Liver (tissue), 9 donors: ENCODE measurements around the gene YIPF1. TPM values are rescaled to one million over a fixed set of nuclear protein-coding genes. Genes with fewer than 3 reads are reported as not detected.

Experiments
- DNase-seq: peaks from one replicate; pipeline ENCODE4 v3.0.0-alpha.2; 2017; ENCODE audit warnings: low spot score
- H3K27ac ChIP-seq, 2 donors: one replicate each; pipeline ENCODE4 v1.7.0; 2013; ENCODE audit warnings: inconsistent platforms in 2 of 2, low read length in 2 of 2, control low read depth in 1 of 2, low read depth in 1 of 2, mild to moderate bottlenecking in 1 of 2
- H3K27me3 ChIP-seq, 4 donors: one replicate each; pipeline versions ENCODE4 v1.6.1 to v1.7.0; 2013; ENCODE audit warnings: low read length in 3 of 4, inconsistent platforms in 1 of 4, mild to moderate bottlenecking in 1 of 4, moderate library complexity in 1 of 4; ENCODE audit not compliant: control insufficient read depth in 4 of 4, insufficient read depth in 4 of 4
- H3K36me3 ChIP-seq, 4 donors: one replicate each; pipeline versions ENCODE4 v1.6.1 to v1.7.0; 2013; ENCODE audit warnings: low read length in 3 of 4, mild to moderate bottlenecking in 3 of 4, low read depth in 1 of 4, moderate library complexity in 1 of 4; ENCODE audit not compliant: control insufficient read depth in 4 of 4, insufficient read depth in 3 of 4
- H3K4me1 ChIP-seq, 4 donors: one replicate each; pipeline versions ENCODE4 v1.6.1 to v1.7.0; 2013; ENCODE audit warnings: low read length in 3 of 4, mild to moderate bottlenecking in 3 of 4, moderate library complexity in 1 of 4; ENCODE audit not compliant: control insufficient read depth in 4 of 4, insufficient read depth in 4 of 4
- H3K4me3 ChIP-seq, 3 donors: one replicate each; pipeline versions ENCODE4 v1.6.1 to v1.7.0; 2013; ENCODE audit warnings: low read length in 3 of 3, control low read depth in 1 of 3, low read depth in 1 of 3, mild to moderate bottlenecking in 1 of 3
- H3K9ac ChIP-seq, 2 donors: one replicate each; pipeline ENCODE4 v1.7.0; 2013; ENCODE audit warnings: low read length in 2 of 2, mild to moderate bottlenecking in 2 of 2, moderate library complexity in 2 of 2, control low read depth in 1 of 2, low read depth in 1 of 2
- H3K9me3 ChIP-seq, 4 donors: one replicate each; pipeline versions ENCODE4 v1.6.1 to v1.7.0; 2013; ENCODE audit warnings: low read length in 3 of 4; ENCODE audit not compliant: control insufficient read depth in 4 of 4
- ATF3 ChIP-seq: IDR thresholded peaks from 2 replicates; pipeline ENCODE4 v1.6.1; 2016; ENCODE audit warnings: antibody characterized with exemption
- FOXA1 ChIP-seq: IDR thresholded peaks from 2 replicates; pipeline ENCODE4 v1.6.1; 2016; ENCODE audit warnings: antibody characterized with exemption
- FOXA2 ChIP-seq: IDR thresholded peaks from 2 replicates; pipeline ENCODE4 v1.6.1; 2016; ENCODE audit warnings: antibody characterized with exemption
- GABPA ChIP-seq, 2 donors: IDR thresholded peaks in 1 of 2; conservative IDR thresholded peaks in 1 of 2; 2 replicates each; pipeline ENCODE4 v1.6.1; 2016; ENCODE audit warnings: antibody characterized with exemption in 2 of 2, mild to moderate bottlenecking in 1 of 2, moderate library complexity in 1 of 2
- HNF4G ChIP-seq: IDR thresholded peaks from 2 replicates; pipeline ENCODE4 v1.6.1; 2016; ENCODE audit warnings: antibody characterized with exemption
- JUND ChIP-seq, 2 donors: IDR thresholded peaks; 2 replicates each; pipeline ENCODE4 v1.6.1; 2016; ENCODE audit warnings: antibody characterized with exemption in 2 of 2
- MAX ChIP-seq: IDR thresholded peaks from 2 replicates; pipeline ENCODE4 v1.6.1; 2016; ENCODE audit warnings: antibody characterized with exemption
- NR2F2 ChIP-seq: IDR thresholded peaks from 2 replicates; pipeline ENCODE4 v1.6.1; 2016; ENCODE audit warnings: antibody characterized with exemption
- REST ChIP-seq: IDR thresholded peaks from 2 replicates; pipeline ENCODE4 v1.6.1; 2016; ENCODE audit warnings: antibody characterized with exemption, mild to moderate bottlenecking
- RXRA ChIP-seq, 2 donors: IDR thresholded peaks; 2 replicates each; pipeline ENCODE4 v1.6.1; 2017 to 2018; ENCODE audit warnings: antibody characterized with exemption in 2 of 2, mild to moderate bottlenecking in 1 of 2
- SP1 ChIP-seq: IDR thresholded peaks from 2 replicates; pipeline ENCODE4 v1.6.1; 2018; ENCODE audit warnings: antibody characterized with exemption, mild to moderate bottlenecking
- TAF1 ChIP-seq: conservative IDR thresholded peaks from 2 replicates; pipeline ENCODE4 v1.6.1; 2016; ENCODE audit warnings: antibody characterized with exemption, mild to moderate bottlenecking
- YY1 ChIP-seq: IDR thresholded peaks from 2 replicates; pipeline ENCODE4 v1.6.1; 2016; ENCODE audit warnings: antibody characterized with exemption, mild to moderate bottlenecking
- ZBTB33 ChIP-seq: IDR thresholded peaks from 2 replicates; pipeline ENCODE4 v1.6.1; 2016; ENCODE audit warnings: antibody characterized with exemption
- WGBS: extraction: QIAGEN DNeasy Blood & Tissue Kit; methylation state at CpG from one replicate; pipeline ENCODE4 v1.1.7; 2013; 5-methylcytosine and 5-hydroxymethylcytosine counted together
- polyA plus RNA-seq, 2 donors: library from polyadenylated mRNA; stranded (reverse) in 1 of 2; unstranded in 1 of 2; fragments of 200-250 nt in 1 of 2; fragments of >200 nt in 1 of 2; fragmentation: Nextera tagmentation in 1 of 2; extraction: Ambion mirVana in 1 of 2; gene quantifications; one replicate each; pipeline versions ENCODE4 v1.2.1 to v1.2.3, GENCODE V29; 2013 to 2015
- total RNA-seq, 2 donors: library from RNA; depleted of rRNA; stranded (reverse); fragments of >200 nt; gene quantifications; one replicate each; pipeline ENCODE4 v1.2.3, GENCODE V29; 2014
- donor health status: healthy.
- donor health status: healthy.
- donor health status: healthy.
- donor health status: healthy.
- donor health status: healthy.

YIPF1 gene
- total and polyA plus RNA-seq, 4 donors, result 19.9 to 29.6 (median 28.1) TPM

- WGBS, result 100% methylated on average over 1 of the region's 1 CpG
- Histone ChIP-seq H3K27ac (no peak overlapping the region), H3K4me3 (no peak overlapping the region), H3K27me3 (no peaks in the 10 kb centered on the region), H3K9me3 (peaks cover 0 to 4% (median under 1%) of the 10 kb centered on the region in 4 donors), H3K9ac (no peak overlapping the region), H3K36me3 (peaks cover 0 to 3% (median 1%) of the 10 kb centered on the region in 4 donors), H3K4me1 (no peaks in the 10 kb centered on the region)
- no peak for DNase-seq
- TF ChIP-seq YY1, result no peak
- no peak for TF ChIP-seq JUND (IDR thresholded peaks at IDR 0.05)
Measured at GRCh38 chr1:53934170-53934765, 44.7 kb upstream of the YIPF1 start.

- Histone ChIP-seq H3K9ac (no peak overlapping the region), H3K4me1 (no peaks in the 10 kb centered on the region), H3K9me3 (peaks cover 0 to 4% (median under 1%) of the 10 kb centered on the region in 4 donors), H3K27me3 (no peaks in the 10 kb centered on the region), H3K4me3 (no peak overlapping the region), H3K36me3 (peaks cover 1 to 9% (median 9%) of the 10 kb centered on the region in 4 donors), H3K27ac (no peak overlapping the region)
- 98% methylated on average over 2 of the region's 2 CpGs for WGBS
- DNase-seq, result no peak
- no peak for TF ChIP-seq NR2F2
- no peak for TF ChIP-seq TAF1
- no peak for TF ChIP-seq GABPA (IDR thresholded peaks at IDR 0.05 in 1 of 2, conservative IDR thresholded peaks at IDR 0.05 in 1 of 2)
- TF ChIP-seq ZBTB33, result no peak
- TF ChIP-seq FOXA2, result no peak
- TF ChIP-seq JUND (IDR thresholded peaks at IDR 0.05), result no peak
- TF ChIP-seq RXRA (IDR thresholded peaks at IDR 0.05), result no peak
- TF ChIP-seq SP1, result no peak
- TF ChIP-seq HNF4G, result no peak
- TF ChIP-seq FOXA1, result no peak
- no peak for TF ChIP-seq MAX
Measured at GRCh38 chr1:53931523-53931922, 41.9 kb upstream of the YIPF1 start.

- WGBS, result 95% methylated on average over 3 of the region's 3 CpGs
- Histone ChIP-seq H3K9me3 (peaks cover 0 to 4% (median under 1%) of the 10 kb centered on the region in 4 donors), H3K4me3 (no peak overlapping the region), H3K36me3 (peaks cover 1 to 9% (median 9%) of the 10 kb centered on the region in 4 donors), H3K27ac (no peak overlapping the region), H3K4me1 (no peaks in the 10 kb centered on the region), H3K9ac (no peak overlapping the region), H3K27me3 (no peaks in the 10 kb centered on the region)
- no peak for TF ChIP-seq NR2F2
- no peak for TF ChIP-seq YY1
- TF ChIP-seq SP1, result no peak
- no peak for TF ChIP-seq REST
- TF ChIP-seq ZBTB33, result no peak
- TF ChIP-seq FOXA1, result no peak
- TF ChIP-seq TAF1, result no peak
- TF ChIP-seq ATF3, result no peak
- TF ChIP-seq FOXA2, result no peak
- TF ChIP-seq MAX, result no peak
- TF ChIP-seq GABPA (IDR thresholded peaks at IDR 0.05 in 1 of 2, conservative IDR thresholded peaks at IDR 0.05 in 1 of 2), result no peak
- no peak for DNase-seq
Measured at GRCh38 chr1:53930932-53931331, 41.3 kb upstream of the YIPF1 start.
